H1 (cell line): ENCODE measurements around the gene GJB6.

ENCODE experiments used
- EZH2 ChIP-seq: fragments of 200-600 bp; sonication (generic); IDR thresholded peaks from 2 replicates; pipeline ENCODE4 v1.7.1; 2012; ENCODE audit warnings: low read depth, mild to moderate bottlenecking, moderate library complexity, low read length, inconsistent platforms; ENCODE audit not compliant: severe bottlenecking
- TCF12 ChIP-seq: IDR thresholded peaks from 2 replicates; pipeline ENCODE4 v1.6.1; 2011; ENCODE audit warnings: low read depth, mild to moderate bottlenecking, low read length

DNA sequence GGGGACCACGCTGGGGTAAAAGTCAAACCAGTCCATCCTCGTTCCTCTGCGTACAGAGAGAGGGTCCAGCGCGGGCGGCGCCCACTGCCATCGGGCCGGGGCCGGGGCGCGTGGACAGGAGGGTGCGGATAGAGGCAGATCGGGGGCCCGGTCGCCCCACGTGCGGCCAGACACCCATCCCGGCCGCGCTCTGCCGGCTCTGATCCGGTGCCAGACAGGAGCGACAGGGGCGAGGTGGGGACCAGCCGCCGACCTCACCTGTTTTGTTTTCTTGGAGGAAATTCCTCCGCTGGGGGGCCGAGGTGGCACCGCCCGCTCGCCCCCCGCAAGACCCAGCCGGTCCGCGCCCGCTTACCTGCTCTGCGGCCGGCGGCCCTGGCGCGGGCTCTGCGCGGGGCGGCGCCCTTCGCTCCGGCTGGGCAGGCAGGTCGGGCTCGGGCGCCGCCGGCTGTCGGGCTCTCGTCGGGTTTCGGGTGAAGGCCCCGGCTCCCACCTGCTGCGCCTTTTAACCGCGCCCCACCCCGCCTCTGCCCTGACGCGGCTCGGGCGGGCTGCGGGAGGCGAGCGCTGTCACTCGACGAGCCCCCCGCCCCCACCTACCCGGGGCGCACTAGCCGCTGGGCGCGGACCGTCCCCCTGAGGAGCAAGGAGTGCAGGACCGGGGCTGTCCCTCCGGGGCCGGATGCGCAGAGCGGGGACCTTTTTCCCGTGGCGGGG, at the start of gene GJB6:
- peak; percentile 84 for TF ChIP-seq EZH2
- no peak for TF ChIP-seq TCF12
